H1 (cell line): ENCODE data around the gene MIXL1. TPM values are rescaled to one million over a fixed set of nuclear protein-coding genes. Genes with fewer than 3 reads are reported as not detected.

Experiments
- polyA plus RNA-seq, 7 experiments: library from polyadenylated mRNA; depleted of rRNA in 3 of 7; stranded (reverse) in 5 of 7; unstranded in 2 of 7; fragments of >200 nt in 5 of 7; fragments of 200-250 nt in 2 of 7; gene quantifications; 1 replicate in 5 of 7; 2 replicates in 1 of 7; 4 replicates in 1 of 7; pipeline versions ENCODE4 v1.2.1 to v1.2.3, GENCODE V29; 2011 to 2013; ENCODE audit warnings: missing spikeins in 2 of 7, mixed read lengths in 2 of 7
- total RNA-seq: library from RNA; stranded (reverse); fragmentation: NEBNext Ultra II Directional; extraction: Animal tissue kit (Norgen Biotek cat#: 25700); gene quantifications from 2 replicates; pipeline ENCODE4 v1.2.1, GENCODE V29; 2021
- TF ChIP-seq, protein P1 (sequence below): IDR thresholded peaks from 2 replicates; pipeline ENCODE4 v1.6.1; 2011; ENCODE audit warnings: low read length, improper control_type of control experiment

MIXL1 gene
- total and polyA plus RNA-seq, 2 of the 8 experiments (the other 6 are each of a cell fraction or from before 2014, with no cell fraction given), result 1.5 to 1.8 TPM

DNA sequence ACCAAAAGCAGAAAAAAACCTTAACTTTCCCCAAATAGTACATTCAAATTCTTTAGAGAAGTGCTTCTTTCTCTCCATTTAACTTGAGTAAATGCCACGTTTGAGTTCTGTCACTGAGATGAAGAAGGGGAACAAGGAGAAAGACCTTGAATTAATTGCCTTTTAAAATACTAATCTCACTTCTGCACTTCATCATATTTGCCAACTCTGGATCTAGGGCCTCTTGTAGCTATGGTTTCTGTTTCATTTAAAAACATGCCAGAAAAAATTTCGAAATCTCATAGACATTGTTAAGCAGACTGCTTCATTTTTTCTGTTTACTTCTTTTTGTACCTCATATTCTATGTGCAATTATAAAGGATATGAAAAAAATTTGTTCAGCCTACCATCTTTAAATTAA, 24.6 kb downstream of the MIXL1 start (continued):
- TF ChIP-seq, protein P1, sequence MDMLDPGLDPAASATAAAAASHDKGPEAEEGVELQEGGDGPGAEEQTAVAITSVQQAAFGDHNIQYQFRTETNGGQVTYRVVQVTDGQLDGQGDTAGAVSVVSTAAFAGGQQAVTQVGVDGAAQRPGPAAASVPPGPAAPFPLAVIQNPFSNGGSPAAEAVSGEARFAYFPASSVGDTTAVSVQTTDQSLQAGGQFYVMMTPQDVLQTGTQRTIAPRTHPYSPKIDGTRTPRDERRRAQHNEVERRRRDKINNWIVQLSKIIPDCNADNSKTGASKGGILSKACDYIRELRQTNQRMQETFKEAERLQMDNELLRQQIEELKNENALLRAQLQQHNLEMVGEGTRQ, result no peak
